ENCODE results near the gene CNNM4.

DNA sequence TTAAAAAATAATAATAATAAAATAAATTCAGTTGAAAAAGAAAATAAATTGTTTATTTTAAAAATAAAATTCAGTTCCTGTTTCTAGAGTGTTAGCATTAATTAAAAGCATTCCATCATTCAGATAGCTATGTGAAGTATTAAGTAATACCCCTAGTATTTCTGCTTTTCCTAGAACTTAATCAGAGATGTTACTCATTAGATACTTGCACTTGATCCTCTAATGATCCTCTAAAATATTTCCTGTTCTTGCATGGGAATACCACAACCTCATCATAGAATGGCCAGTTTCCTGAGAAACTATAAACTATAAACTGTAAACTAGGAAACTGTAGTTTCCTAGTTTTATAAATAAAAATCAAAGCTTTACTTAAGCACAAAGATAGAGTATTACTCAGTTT, 44.3 kb downstream of the CNNM4 start:
- TF ChIP-seq, protein P1, sequence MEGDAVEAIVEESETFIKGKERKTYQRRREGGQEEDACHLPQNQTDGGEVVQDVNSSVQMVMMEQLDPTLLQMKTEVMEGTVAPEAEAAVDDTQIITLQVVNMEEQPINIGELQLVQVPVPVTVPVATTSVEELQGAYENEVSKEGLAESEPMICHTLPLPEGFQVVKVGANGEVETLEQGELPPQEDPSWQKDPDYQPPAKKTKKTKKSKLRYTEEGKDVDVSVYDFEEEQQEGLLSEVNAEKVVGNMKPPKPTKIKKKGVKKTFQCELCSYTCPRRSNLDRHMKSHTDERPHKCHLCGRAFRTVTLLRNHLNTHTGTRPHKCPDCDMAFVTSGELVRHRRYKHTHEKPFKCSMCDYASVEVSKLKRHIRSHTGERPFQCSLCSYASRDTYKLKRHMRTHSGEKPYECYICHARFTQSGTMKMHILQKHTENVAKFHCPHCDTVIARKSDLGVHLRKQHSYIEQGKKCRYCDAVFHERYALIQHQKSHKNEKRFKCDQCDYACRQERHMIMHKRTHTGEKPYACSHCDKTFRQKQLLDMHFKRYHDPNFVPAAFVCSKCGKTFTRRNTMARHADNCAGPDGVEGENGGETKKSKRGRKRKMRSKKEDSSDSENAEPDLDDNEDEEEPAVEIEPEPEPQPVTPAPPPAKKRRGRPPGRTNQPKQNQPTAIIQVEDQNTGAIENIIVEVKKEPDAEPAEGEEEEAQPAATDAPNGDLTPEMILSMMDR (IDR thresholded peaks at IDR 0.05): no peak
- TF ChIP-seq POLR2A (IDR thresholded peaks at IDR 0.05) (no peak), POLR2AphosphoS5 (IDR thresholded peaks at IDR 0.05; ENCODE audit: insufficient read depth in 1 of 2, low read depth in 1 of 2) (no peak)
